ENCODE data around the gene EXTL2. TPM values are rescaled to one million over a fixed set of nuclear protein-coding genes. Genes with fewer than 3 reads are reported as not detected.
"Not testable (repeated sequence)": the region's sequence is repeated elsewhere in the genome, so short reads cannot be mapped to it uniquely, and the experiment has no call there.

EXTL2 gene
- total RNA-seq, 2 donors from 2014 or later: 0.85 to 1.4 TPM

- peaks cover 14% of the 10 kb centered on the region for H3K27me3 Mint-ChIP-seq
- no peak overlapping the region for H3K4me3 Mint-ChIP-seq
- no peaks in the 10 kb centered on the region for H3K36me3 Mint-ChIP-seq (ENCODE audit: low read depth)
- no peak overlapping the region for H3K27ac Mint-ChIP-seq
- ATAC-seq: no peak
- DNase-seq: no peak
- H3K4me1 Mint-ChIP-seq: peaks cover 10% of the 10 kb centered on the region
- H3K9me3 ChIP-seq (ENCODE audit: control insufficient read depth, low read length, poor library complexity, severe bottlenecking): no peaks in the 10 kb centered on the region
Measured at GRCh38 chr1:100832694-100833428, 61.8 kb downstream of the EXTL2 start.

- DNase-seq; H3K36me3 Mint-ChIP-seq (ENCODE audit: low read depth); H3K27ac Mint-ChIP-seq; H3K4me3 Mint-ChIP-seq; H3K9me3 ChIP-seq (ENCODE audit: control insufficient read depth, low read length, poor library complexity, severe bottlenecking); H3K4me1 Mint-ChIP-seq; H3K27me3 Mint-ChIP-seq; ATAC-seq: not testable (repeated sequence)
Measured at GRCh38 chr1:100825666-100826065, 69.0 kb downstream of the EXTL2 start.

Other genes starting within 250 kb of the EXTL2 start
- gene VCAM1, start 175.1 kb downstream of the EXTL2 start, total RNA-seq: not detected
- 10 to 100 TPM; 26.3 to 34.5 TPM for gene SLC30A7, start 1.2 kb upstream of the EXTL2 start, total RNA-seq
- gene DPH5, start 130.9 kb upstream of the EXTL2 start, total RNA-seq: 10 to 100 TPM; 28.8 to 29.5 TPM

Measured in T-helper 17 cell (primary cell).